Neural crest cell (in vitro differentiated cells): ENCODE measurements around the gene LRRC15. TPM values are rescaled to one million over a fixed set of nuclear protein-coding genes. Genes with fewer than 3 reads are reported as not detected.

Source experiments
- DNase-seq: peaks from one replicate; pipeline ENCODE4 v3.0.0; 2021; ENCODE audit warnings: low read depth, mixed read lengths, low spot score
- H3K27ac Mint-ChIP-seq: one replicate; pipeline ENCODE4 v1.8.0; 2021; ENCODE audit warnings: mild to moderate bottlenecking, mixed read lengths; ENCODE audit not compliant: unreplicated experiment
- H3K27me3 Mint-ChIP-seq: 2 replicates; pipeline ENCODE4 v1.8.0; 2021; ENCODE audit warnings: low read depth, mild to moderate bottlenecking, mixed read lengths
- H3K36me3 Mint-ChIP-seq: 2 replicates; pipeline ENCODE4 v1.8.0; 2021; ENCODE audit warnings: low read depth, mild to moderate bottlenecking, mixed read lengths
- H3K4me1 Mint-ChIP-seq: 2 replicates; pipeline ENCODE4 v1.8.0; 2021; ENCODE audit warnings: mixed read lengths
- H3K4me3 Mint-ChIP-seq: one replicate; pipeline ENCODE4 v1.8.0; 2021; ENCODE audit warnings: mild to moderate bottlenecking, mixed read lengths
- H3K9me3 Mint-ChIP-seq: 2 replicates; pipeline ENCODE4 v1.8.0; 2021; ENCODE audit warnings: mixed read lengths
- CTCF ChIP-seq: fragments of 200-600 bp; sonication (generic); conservative IDR thresholded peaks from 2 replicates; pipeline ENCODE4 v1.5.0; 2021; ENCODE audit warnings: antibody characterized with exemption, mild to moderate bottlenecking
- total RNA-seq: library from RNA; stranded (reverse); gene quantifications from 2 replicates; pipeline ENCODE4 v1.2.1, GENCODE V29; 2021

Gene LRRC15
- total RNA-seq, 1 donor from 2014 or later: not detected

- no peaks in the 10 kb centered on the region for H3K9me3 Mint-ChIP-seq
Measured at GRCh38 chr3:194330160-194330559, 39.4 kb downstream of the LRRC15 start.

GRCh38 chr3:194329583-194329965, 40.0 kb downstream of the LRRC15 start:
- no peak overlapping the region for H3K27ac Mint-ChIP-seq
- no peaks in the 10 kb centered on the region for H3K9me3 Mint-ChIP-seq
- no peak for TF ChIP-seq CTCF
- H3K4me3 Mint-ChIP-seq: no peak overlapping the region
- H3K4me1 Mint-ChIP-seq: peaks cover 13% of the 10 kb centered on the region
- H3K36me3 Mint-ChIP-seq: no peaks in the 10 kb centered on the region
- H3K27me3 Mint-ChIP-seq: peaks cover 44% of the 10 kb centered on the region
- DNase-seq: no peak

More at GRCh38 chr3:194330160-194330559, 39.4 kb downstream of the LRRC15 start:
- no peaks in the 10 kb centered on the region for H3K36me3 Mint-ChIP-seq
- DNase-seq: no peak
- H3K27me3 Mint-ChIP-seq: peaks cover 44% of the 10 kb centered on the region
- TF ChIP-seq CTCF: no peak
- H3K4me3 Mint-ChIP-seq: no peak overlapping the region
- H3K4me1 Mint-ChIP-seq: peaks cover 13% of the 10 kb centered on the region
- H3K27ac Mint-ChIP-seq: no peak overlapping the region

- Mint-ChIP-seq H3K36me3 (no peaks in the 10 kb centered on the region), H3K27me3 (peaks cover 41% of the 10 kb centered on the region), H3K27ac (no peak overlapping the region), H3K4me1 (peaks cover 11% of the 10 kb centered on the region), H3K9me3 (no peaks in the 10 kb centered on the region), H3K4me3 (peak overlapping the region; percentile 54)
- DNase-seq: no peak
- no peak for TF ChIP-seq CTCF
Measured at GRCh38 chr3:194328942-194329582, 40.5 kb downstream of the LRRC15 start.

- H3K27ac Mint-ChIP-seq: no peak overlapping the region
- peaks cover 6% of the 10 kb centered on the region for H3K4me1 Mint-ChIP-seq
- no peaks in the 10 kb centered on the region for H3K9me3 Mint-ChIP-seq
- no peak for TF ChIP-seq CTCF
- H3K27me3 Mint-ChIP-seq: peaks cover 34% of the 10 kb centered on the region
- DNase-seq: no peak
- H3K36me3 Mint-ChIP-seq: no peaks in the 10 kb centered on the region
- no peak overlapping the region for H3K4me3 Mint-ChIP-seq
Measured at GRCh38 chr3:194328053-194328657, 41.4 kb downstream of the LRRC15 start.

GRCh38 chr3:194327218-194328052, 42.1 kb downstream of the LRRC15 start:
- Mint-ChIP-seq H3K4me1 (no peaks in the 10 kb centered on the region), H3K27me3 (peaks cover 34% of the 10 kb centered on the region), H3K27ac (no peak overlapping the region), H3K9me3 (no peaks in the 10 kb centered on the region), H3K4me3 (no peak overlapping the region), H3K36me3 (no peaks in the 10 kb centered on the region)
- TF ChIP-seq CTCF: no peak
- DNase-seq: no peak
